Lower leg skin (tissue), 3 donors: ENCODE results near the gene TMEM233.

Source experiments
- CTCF ChIP-seq, 3 donors: fragments of 450-650 bp; IDR thresholded peaks; one replicate each; pipeline ENCODE4 v1.5.1; 2016; ENCODE audit warnings: antibody characterized with exemption in 3 of 3, mild to moderate bottlenecking in 3 of 3, moderate library complexity in 2 of 3
- POLR2A ChIP-seq, 2 donors: fragments of 450-650 bp; IDR thresholded peaks; one replicate each; pipeline ENCODE4 v1.6.1; 2016 to 2017; ENCODE audit warnings: antibody characterized with exemption in 2 of 2, mild to moderate bottlenecking in 1 of 2, moderate library complexity in 1 of 2

- TF ChIP-seq CTCF (IDR thresholded peaks at IDR 0.05) (no peak), POLR2A (IDR thresholded peaks at IDR 0.05) (no peak)
Measured at GRCh38 chr12:119556854-119557253, 36.7 kb upstream of the TMEM233 start.
